OCI-LY7 (cell line): ENCODE measurements around the gene FBXL17. TPM values are rescaled to one million over a fixed set of nuclear protein-coding genes. Genes with fewer than 3 reads are reported as not detected.

Experiments
- BruUV-seq: library from RNA; stranded (reverse); fragments of 400-500 nt; replicated peaks from 2 replicates; lab custom pipeline; 2021; lab: Mats Ljungman, UMichigan
- CTCF ChIA-PET: fragments of 300-600 bp; sonication (Branson Sonifier 250); formaldehyde crosslinking; loops from one replicate; lab custom pipeline; 2022; ENCODE audit warnings: antibody characterized with exemption; ENCODE audit not compliant: unreplicated experiment; lab: Charles Lee
- POLR2A ChIA-PET: fragments of 300-600 bp; sonication (Branson Sonifier 250); formaldehyde crosslinking; loops from one replicate; lab custom pipeline; 2022; ENCODE audit warnings: antibody characterized with exemption; lab: Charles Lee
- DNase-seq: peaks from one replicate; pipeline ENCODE4 v3.0.0-alpha.2; 2015; ENCODE audit warnings: low spot score
- H2AFZ ChIP-seq: fragments of 200-600 bp; sonication (generic), shearing (Covaris generic); 2 replicates; pipeline ENCODE4 v1.6.1; 2014; ENCODE audit warnings: mild to moderate bottlenecking, antibody characterized with exemption, low read length, moderate library complexity
- H3K27ac ChIP-seq: fragments of 200-600 bp; sonication (generic); 2 replicates; pipeline ENCODE4 v1.5.1; 2014; ENCODE audit warnings: mixed run types, low read depth, mild to moderate bottlenecking, moderate library complexity, low read length, inconsistent platforms; ENCODE audit not compliant: poor library complexity, severe bottlenecking
- H3K36me3 ChIP-seq: fragments of 200-600 bp; sonication (generic); 2 replicates; pipeline ENCODE4 v1.6.1; 2014; ENCODE audit warnings: mild to moderate bottlenecking, antibody characterized with exemption, low read length, moderate library complexity, mixed read lengths; ENCODE audit not compliant: insufficient read depth
- H3K4me1 ChIP-seq: fragments of 200-600 bp; sonication (generic); 2 replicates; pipeline ENCODE4 v1.5.1; 2014; ENCODE audit warnings: mild to moderate bottlenecking, low read length; ENCODE audit not compliant: insufficient read depth, poor library complexity, severe bottlenecking
- H3K4me2 ChIP-seq: fragments of 200-600 bp; sonication (generic); 2 replicates; pipeline ENCODE4 v1.6.1; 2014; ENCODE audit warnings: mild to moderate bottlenecking, low read length
- H3K4me3 ChIP-seq: fragments of 200-600 bp; sonication (generic); 2 replicates; pipeline ENCODE4 v1.5.1; 2014; ENCODE audit warnings: mild to moderate bottlenecking, low read depth, low read length; ENCODE audit not compliant: poor library complexity, severe bottlenecking
- H3K79me2 ChIP-seq: fragments of 200-600 bp; sonication (generic); 2 replicates; pipeline ENCODE4 v1.6.1; 2016; ENCODE audit warnings: low read depth, mild to moderate bottlenecking, low read length, moderate library complexity, mixed read lengths; ENCODE audit not compliant: insufficient read depth
- H3K9me2 ChIP-seq: fragments of 200-600 bp; sonication (generic); 2 replicates; pipeline ENCODE4 v1.6.1; 2016; ENCODE audit warnings: mild to moderate bottlenecking, low read length, mixed read lengths; ENCODE audit not compliant: insufficient read depth
- H3K9me3 ChIP-seq: fragments of 200-600 bp; sonication (generic); 2 replicates; pipeline ENCODE4 v1.6.1; 2014; ENCODE audit warnings: mild to moderate bottlenecking, mixed run types, low read length, mixed read lengths
- H4K20me1 ChIP-seq: fragments of 200-600 bp; sonication (generic); 2 replicates; pipeline ENCODE4 v1.6.1; 2014; ENCODE audit warnings: mild to moderate bottlenecking, antibody characterized with exemption, low read length, moderate library complexity, mixed read lengths; ENCODE audit not compliant: insufficient read depth
- EZH2phosphoT487 ChIP-seq: fragments of 200-600 bp; sonication (generic); IDR thresholded peaks from 2 replicates; pipeline ENCODE4 v1.6.1; 2018; ENCODE audit warnings: low read depth, borderline replicate concordance, mild to moderate bottlenecking, mixed run types, antibody characterized with exemption, low read length, moderate library complexity, mixed read lengths
- intact Hi-C: fragments of 100-400 bp; cut with micrococcal nuclease; formaldehyde crosslinking; loops from one replicate; pipeline ENCODE4 v1.10.0; 2022; ENCODE audit not compliant: unreplicated experiment
- total RNA-seq, 2 experiments: library from RNA; depleted of rRNA in 1 of 2; stranded (reverse); fragments of >200 nt in 1 of 2; shearing (Covaris generic) in 1 of 2; gene quantifications; 2 replicates each; pipeline ENCODE4 v1.2.3, GENCODE V29; 2014 to 2022
- TF ChIP-seq, protein P1 (sequence below): fragments of 200-600 bp; sonication (generic); conservative IDR thresholded peaks from 2 replicates; pipeline ENCODE4 v1.5.1; 2014; ENCODE audit warnings: mild to moderate bottlenecking, antibody characterized with exemption, low read length, moderate library complexity, mixed read lengths

Gene FBXL17
- total RNA-seq, 2 experiments from 2014 or later = 10.2 to 21.6 TPM

DNA sequence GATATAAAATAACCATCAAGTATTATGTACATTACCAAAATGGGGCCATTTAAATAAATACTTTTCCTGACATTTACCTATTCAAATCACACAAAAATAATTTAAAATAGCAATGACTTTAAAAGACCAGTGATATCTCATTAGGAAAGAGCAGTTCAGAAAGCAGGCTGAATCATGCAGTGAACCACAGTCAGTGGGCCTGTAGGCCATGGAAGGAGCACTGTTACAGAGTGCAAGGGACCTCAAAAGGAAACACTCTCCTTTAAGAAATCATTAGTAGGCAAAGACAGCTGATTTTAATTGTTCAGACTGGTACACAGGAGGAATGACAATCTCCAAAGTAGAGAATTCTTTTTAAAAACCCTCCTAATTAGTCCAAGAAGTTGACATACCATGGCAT lies 427.6 kb downstream of the FBXL17 start:
- DNase-seq = no peak
- no peaks in the 10 kb centered on the region for H4K20me1 ChIP-seq
- H3K36me3 ChIP-seq = no peaks in the 10 kb centered on the region
- ChIA-PET CTCF (no interaction called here), POLR2A (interaction anchor here (0.8 kb wide), 1 partner anchor 25 kb away, joined by 3 read pairs; no protein-coding TSS in a partner anchor)
- BruUV-seq = no TSS peak
- H3K9me3 ChIP-seq = no peaks in the 10 kb centered on the region
- H3K4me3 ChIP-seq = no peak overlapping the region
- no peaks in the 10 kb centered on the region for H3K9me2 ChIP-seq
- H3K27ac ChIP-seq = no peak overlapping the region
- intact Hi-C loops = no loop called here
- TF ChIP-seq, protein P1, sequence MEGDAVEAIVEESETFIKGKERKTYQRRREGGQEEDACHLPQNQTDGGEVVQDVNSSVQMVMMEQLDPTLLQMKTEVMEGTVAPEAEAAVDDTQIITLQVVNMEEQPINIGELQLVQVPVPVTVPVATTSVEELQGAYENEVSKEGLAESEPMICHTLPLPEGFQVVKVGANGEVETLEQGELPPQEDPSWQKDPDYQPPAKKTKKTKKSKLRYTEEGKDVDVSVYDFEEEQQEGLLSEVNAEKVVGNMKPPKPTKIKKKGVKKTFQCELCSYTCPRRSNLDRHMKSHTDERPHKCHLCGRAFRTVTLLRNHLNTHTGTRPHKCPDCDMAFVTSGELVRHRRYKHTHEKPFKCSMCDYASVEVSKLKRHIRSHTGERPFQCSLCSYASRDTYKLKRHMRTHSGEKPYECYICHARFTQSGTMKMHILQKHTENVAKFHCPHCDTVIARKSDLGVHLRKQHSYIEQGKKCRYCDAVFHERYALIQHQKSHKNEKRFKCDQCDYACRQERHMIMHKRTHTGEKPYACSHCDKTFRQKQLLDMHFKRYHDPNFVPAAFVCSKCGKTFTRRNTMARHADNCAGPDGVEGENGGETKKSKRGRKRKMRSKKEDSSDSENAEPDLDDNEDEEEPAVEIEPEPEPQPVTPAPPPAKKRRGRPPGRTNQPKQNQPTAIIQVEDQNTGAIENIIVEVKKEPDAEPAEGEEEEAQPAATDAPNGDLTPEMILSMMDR = no peak
- H3K4me1 ChIP-seq = no peaks in the 10 kb centered on the region
- no peaks in the 10 kb centered on the region for H3K79me2 ChIP-seq
- H2AFZ ChIP-seq = no peak overlapping the region
- H3K4me2 ChIP-seq = no peak overlapping the region

DNA sequence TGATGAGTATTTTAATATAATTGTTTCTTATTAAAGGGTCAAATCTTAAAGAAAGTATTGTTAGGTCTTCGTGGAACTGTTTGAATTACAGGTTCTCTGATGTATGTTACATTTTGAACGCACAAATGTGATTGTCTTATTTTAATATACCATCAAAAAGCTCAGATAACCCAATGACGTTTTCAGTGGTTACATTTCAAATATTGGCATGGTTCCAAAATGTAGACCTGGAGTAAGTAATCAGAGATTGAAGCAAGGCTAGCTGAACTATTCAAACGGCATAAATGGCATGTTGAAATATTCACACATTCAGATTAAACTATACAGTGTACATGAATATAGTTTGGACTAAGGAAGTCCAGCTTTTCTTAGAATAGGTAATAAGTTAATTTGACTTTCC lies 429.4 kb downstream of the FBXL17 start:
- TF ChIP-seq EZH2phosphoT487 = no peak
- TF ChIP-seq, protein P1 = no peak
- no peaks in the 10 kb centered on the region for H3K9me2 ChIP-seq
- no peaks in the 10 kb centered on the region for H3K4me1 ChIP-seq
- intact Hi-C loops = no loop called here
- ChIA-PET CTCF (no interaction called here), POLR2A (interaction anchor here (0.6 to 1.0 kb wide), 3 partner anchors 39 to 887 kb away, joined by 3 to 8 read pairs (median 3); no protein-coding TSS in a partner anchor)
- H3K9me3 ChIP-seq = no peaks in the 10 kb centered on the region
- no peak overlapping the region for H3K4me3 ChIP-seq
- BruUV-seq = no TSS peak
- H3K36me3 ChIP-seq = no peaks in the 10 kb centered on the region
- DNase-seq = no peak
- no peak overlapping the region for H3K4me2 ChIP-seq
- H2AFZ ChIP-seq = no peak overlapping the region
- no peaks in the 10 kb centered on the region for H3K79me2 ChIP-seq
- no peak overlapping the region for H3K27ac ChIP-seq
- H4K20me1 ChIP-seq = no peaks in the 10 kb centered on the region

DNA sequence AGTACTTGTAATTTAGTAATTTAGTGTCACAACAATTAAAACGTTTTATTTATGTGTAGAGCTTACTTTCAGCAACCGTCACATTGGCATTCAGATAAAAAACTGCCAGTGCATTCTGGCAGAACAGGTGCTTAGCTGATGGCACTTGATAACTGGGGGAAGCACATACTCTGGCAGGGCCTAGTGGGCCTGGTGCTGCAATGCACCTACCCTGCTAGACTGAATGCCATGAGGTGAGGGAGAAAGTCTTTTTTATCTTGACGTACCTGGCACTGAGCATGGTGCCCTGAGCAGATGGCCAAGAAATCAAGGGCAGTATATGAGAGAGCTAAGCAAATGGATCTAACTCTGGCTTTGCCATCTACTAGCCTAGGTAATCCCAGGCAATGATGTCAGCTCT lies 430.6 kb downstream of the FBXL17 start:
- ChIA-PET POLR2A (interaction anchor here (0.7 to 1.3 kb wide), 4 partner anchors 16 to 1216 kb away, joined by 3 to 4 read pairs (median 3); no protein-coding TSS in a partner anchor), CTCF (no interaction called here)
- Histone ChIP-seq H3K9me3 (no peaks in the 10 kb centered on the region), H3K36me3 (no peaks in the 10 kb centered on the region), H3K4me1 (no peaks in the 10 kb centered on the region), H3K9me2 (no peaks in the 10 kb centered on the region), H3K27ac (no peak overlapping the region), H3K79me2 (no peaks in the 10 kb centered on the region), H4K20me1 (no peaks in the 10 kb centered on the region), H2AFZ (no peak overlapping the region), H3K4me3 (no peak overlapping the region), H3K4me2 (no peak overlapping the region)
- BruUV-seq = no TSS peak
- no peak for DNase-seq
- intact Hi-C loops = no loop called here
- no peak for TF ChIP-seq EZH2phosphoT487
- TF ChIP-seq, protein P1 = no peak
